GM21717 (cell line): Measurements from ENCODE around the gene PRND.
"Not testable (repeated sequence)": the region's sequence is repeated elsewhere in the genome, so short reads cannot be mapped to it uniquely, and the experiment has no call there.

Source experiments
- ATAC-seq: cut with Tn5 transposase; IDR thresholded peaks from one replicate; pipeline ENCODE4 v1.9.1; 2021; ENCODE audit warnings: mild to moderate bottlenecking, moderate library complexity; ENCODE audit not compliant: unreplicated experiment

Gene PRND

GRCh38 chr20:4708036-4708435, 13.7 kb upstream of the PRND start:
- ATAC-seq = no peak

DNA sequence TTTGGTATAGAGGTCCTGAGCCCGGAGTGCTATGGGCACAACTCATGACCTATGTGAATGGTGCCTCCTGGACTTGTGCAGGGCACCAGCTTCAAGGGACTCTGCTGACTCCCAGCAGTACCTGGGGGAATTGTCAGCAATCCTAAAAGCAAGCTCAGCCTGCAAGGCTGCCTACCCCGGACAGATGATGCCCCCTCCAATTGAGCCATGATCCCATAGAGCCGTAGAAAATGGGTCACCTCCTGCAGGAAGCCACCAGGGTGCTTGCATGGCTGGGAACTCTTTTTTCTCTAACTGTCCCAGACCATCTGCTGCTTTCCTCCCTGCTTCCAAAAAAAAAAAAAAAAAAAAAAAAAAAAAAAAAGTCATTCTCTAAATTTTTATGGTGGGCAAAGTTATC, 12.9 kb upstream of the PRND start:
- no peak for ATAC-seq

DNA sequence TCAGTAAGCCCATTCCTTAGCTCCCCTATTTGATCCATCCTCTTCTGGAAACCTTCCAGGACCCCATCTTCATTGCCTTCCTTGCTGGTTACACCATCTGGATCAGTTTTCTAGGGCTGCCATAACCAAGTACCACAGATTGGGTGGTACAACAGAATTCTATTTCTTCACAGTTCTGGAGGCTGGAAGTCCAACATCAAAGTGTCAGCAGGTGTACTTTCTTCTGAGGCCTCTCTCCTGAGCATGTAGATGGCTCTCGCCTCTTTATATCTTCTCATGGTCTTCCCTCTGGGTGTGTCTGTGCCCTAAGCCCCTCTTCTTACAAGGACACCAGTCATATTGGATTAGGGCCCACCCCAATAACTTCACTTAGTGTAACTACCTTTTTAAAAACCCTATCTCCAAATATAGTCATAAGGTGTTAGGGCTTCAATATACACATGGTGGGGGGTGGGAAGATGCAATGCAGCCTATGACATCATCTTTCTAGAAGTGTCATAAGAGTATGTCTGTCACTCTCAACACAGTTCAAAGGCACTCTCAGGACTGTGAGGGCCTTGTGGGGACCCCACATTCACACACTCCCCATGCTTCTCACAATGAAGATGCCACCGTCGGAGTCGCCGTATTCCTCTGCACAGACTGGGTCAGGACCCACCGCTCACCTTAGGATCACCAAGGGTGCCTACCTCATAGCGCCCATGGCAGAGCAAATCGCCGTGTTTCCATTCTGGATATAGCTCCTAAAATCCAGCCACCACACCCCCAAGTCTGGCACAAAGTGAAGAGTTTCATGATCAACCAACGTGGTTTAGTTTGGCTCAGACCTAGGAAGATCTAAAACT, 12.2 kb upstream of the PRND start:
- ATAC-seq = no peak

DNA sequence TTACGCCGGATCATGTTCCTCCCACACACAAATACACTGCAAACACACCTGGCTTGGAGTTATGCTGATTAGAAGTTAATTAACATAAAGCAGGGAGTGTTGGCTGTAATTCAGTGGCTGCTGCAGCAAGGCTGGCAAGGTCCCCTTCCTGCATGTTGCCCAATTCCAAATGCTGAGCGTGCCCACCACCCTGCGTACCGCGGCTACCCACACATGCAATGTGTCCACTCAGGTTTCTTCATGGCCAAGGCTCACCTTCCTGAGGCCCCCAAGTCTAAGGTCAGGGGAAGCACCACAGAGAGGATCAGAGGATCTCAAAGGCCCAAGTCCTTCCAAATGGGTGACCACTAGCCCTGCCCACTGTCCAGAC, 11.6 kb upstream of the PRND start:
- no peak for ATAC-seq

DNA sequence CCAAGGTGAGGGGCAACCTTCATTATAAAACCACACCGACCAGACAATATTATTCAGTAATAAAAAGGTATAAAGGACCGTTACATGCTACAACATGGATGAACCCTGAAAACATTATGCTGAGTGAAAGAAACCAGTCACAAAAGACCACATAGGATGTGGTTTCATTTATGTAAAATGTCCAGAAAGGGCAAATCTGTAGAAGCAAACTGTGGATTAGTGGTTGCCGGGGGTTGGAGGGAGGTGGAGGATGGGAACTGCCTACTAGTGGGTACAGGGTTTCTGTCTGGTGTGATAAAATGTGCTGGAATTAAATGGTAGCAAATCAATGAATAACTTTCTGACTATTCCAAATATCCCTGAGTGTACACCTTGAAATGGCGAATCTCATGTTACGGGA, 10.2 kb upstream of the PRND start:
- no peak for ATAC-seq

- ATAC-seq = no peak
These were observed 8.3 kb upstream of the PRND start for GRCh38 chr20:4713401-4713800.

GRCh38 chr20:4714818-4715217, 6.9 kb upstream of the PRND start:
- ATAC-seq = no peak

DNA sequence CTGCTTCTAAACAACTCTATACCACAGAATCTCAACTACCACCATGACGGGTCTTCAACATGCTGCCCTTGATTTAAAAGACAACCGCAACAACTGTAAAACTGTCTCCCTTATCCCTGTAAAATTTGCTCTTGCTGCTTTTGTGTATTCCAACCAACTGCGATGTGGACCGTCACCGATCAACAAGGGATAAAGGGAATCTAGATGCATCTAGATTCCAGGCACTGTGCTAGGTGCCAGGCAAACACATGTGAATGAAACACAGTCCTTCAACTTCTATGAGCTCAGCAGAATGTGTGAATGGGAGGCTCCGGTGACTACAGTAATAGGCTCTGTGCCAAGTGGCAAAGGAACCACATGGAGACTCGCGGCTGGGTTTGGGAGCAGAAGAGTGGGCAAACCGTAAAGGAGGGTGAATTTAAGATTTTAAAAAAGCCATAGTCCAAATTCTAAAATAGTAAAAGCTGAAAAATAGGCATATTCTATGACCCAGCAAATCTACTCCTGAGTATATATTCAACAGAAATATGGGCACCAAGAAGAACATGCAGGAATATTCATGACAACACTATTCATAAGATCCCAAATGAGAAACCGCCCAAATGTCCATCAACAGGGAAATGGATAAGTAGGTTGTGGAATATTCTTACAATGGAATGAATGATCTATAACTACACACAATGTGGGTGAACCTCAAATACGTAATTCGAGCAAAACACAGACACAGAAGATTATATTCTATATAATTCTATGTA, 3.7 kb upstream of the PRND start:
- no peak for ATAC-seq

DNA sequence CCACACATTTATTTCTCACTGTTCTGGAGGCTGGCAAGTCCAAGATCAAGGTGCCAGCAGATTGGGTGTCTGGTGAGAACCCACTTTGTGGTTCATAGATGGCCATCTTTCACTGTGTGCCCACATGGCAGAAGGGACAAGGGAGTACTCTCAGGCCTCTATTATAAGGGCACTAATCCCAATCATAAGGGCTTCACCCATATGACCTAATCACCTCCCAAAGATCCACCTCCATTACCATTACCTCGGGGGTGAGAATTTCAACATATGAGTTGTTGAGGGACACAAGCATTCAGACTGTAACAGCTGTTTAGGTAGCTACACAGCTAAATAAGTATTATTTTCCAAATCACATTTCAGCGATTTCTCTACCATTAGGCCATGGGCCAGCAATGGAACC, 2.5 kb upstream of the PRND start:
- ATAC-seq = no peak

DNA sequence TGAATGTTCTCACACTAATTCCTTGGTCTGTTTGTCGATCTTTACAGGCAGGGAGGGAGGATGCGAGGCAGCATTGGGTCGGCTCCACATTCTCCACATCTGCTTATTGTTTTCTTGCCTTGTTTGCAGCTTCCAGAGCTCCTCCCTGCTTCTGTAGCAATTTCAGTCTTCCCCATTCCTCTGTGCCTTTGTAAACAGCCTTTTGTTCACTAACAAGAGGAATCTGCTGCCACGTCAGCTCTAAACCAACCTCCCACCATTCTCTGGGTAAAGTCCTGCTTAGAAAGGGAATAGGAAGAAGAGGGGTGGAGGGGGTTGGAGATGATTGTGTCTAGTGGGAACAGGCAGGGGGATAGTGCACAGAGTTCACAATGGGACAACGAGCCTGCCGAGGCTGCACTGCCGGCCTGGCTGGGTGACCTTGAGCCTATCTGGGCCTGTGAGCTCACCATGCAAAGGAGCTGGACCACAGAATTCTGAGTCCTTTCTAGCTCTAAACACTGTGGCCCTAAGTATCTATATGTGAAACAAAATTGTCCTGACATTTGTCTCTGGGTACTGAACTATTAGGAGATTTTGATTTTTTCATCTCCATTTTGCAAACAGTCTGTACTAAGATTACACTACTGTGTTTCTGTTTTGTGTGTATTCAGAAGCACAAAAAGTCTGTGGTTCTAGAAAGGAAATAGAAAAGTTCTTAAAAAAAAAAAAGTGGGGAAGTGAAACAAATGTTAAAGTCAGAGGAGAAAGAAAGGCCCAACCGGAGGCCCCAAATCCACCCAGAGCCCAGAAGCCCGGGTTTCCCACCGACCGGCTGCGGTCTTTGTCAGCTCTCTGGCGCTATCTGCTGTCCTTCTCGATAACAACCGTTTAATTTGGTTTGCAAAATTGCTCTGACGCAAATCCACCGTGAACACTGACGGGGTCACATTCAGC, 1.4 kb upstream of the PRND start:
- peak; percentile 85 for ATAC-seq

- ATAC-seq = no peak
These were observed 746 bp upstream of the PRND start for GRCh38 chr20:4720977-4721349.

DNA sequence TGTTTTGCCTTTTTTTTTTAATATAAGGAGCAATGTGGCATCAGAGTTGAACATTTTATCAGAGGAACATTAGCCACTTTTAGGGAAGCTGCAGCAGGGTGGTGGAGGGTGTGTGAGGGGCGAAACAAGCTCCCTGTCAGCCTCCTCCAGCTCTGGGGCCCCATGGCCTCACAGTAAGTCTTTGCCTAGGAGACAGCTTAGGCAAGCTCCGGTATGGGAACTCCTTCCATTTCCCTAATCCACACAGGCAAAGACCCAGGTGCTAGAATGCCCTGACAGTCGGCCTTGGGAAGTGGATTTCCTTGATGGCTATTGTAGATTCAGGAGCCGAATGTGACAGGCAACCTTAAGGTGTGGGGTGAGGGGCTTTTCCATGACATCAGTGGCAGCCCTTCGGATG, 862 bp downstream of the PRND start:
- ATAC-seq = no peak

DNA sequence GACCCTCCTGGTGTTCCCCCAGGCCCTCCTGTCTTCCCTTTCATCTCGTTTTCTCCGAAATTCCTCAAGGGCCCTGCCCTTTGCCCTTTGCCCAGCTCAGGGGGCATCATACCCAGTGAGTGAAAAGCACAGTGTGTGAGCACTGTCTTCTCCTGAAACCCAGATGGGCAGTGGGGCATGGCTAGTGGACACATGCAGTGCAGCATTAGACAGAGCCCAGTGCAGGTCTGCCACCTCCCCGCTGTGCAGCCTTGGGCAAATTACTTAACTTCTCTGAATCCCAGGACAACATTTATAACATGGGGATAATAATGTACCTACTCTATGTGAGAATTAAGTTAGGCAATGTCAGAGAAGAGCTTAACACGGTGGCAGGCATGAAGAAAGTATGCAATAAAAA, 1.3 kb downstream of the PRND start:
- ATAC-seq = no peak

DNA sequence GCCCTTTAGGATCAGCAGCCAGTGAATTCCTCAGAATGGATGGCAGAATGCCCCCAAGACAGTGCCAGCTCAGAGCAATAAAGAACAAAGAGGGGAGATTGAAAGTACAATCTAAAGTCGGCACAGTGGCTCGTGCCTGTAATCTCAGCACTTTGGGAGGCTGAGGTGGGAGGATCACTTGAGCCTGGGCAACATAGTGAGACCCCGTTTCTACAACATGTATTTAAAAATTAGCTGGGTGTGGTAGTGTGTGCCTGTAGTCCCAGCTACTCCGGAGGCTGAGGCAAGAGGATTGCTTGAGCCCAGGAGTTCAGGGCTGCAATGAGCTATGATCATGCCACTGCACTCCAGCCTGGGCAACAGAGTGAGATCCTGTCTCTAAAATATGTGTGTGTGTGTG, 1.8 kb downstream of the PRND start:
- ATAC-seq = not testable (repeated sequence)

GRCh38 chr20:4724459-4725262, 3.0 kb downstream of the PRND start:
- ATAC-seq = no peak

DNA sequence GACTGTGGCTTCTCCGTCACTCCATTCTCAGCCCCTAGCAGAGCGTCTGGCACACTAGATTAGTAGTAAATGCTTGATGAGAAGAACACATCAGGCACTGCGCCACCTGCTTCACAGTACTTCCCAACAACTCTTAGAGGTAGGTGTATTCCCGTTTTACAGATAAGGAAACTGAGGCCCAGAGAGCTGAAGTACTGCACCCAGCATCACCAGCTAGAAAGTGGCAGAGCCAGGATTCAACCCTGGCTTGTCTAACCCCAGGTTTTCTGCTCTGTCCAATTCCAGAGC, 3.5 kb downstream of the PRND start:
- no peak for ATAC-seq

DNA sequence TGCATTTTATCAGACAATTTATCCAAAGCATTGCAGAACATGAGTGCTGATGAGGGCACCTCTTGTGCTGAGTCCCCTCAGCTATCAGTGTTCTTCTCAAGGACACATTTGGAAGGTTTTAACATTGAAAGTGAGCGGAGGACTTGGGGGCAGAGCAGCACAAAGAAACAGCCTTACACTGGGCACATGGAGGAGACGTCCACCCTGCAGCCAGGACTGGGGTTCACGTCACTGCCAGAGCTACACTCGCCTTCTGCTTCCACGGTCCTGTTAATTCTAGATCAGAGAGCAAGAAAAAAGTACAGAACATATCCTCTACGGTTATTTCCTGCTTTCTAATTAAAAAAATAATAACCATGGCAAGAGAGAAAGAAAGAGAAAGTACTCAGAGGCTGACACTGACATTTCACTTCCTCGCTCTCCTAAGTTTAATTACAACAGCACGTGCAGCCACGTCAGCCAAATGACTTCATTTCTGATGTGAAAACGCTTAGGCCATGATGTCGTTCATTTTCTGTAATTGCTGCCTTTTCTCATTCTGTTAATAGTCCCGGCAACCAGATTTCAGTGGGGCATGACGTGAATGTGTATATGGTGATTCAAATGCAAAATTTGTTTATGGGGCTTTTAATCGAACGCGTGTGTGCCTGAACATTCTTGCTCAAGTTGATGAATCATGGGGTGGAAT, 5.1 kb downstream of the PRND start:
- ATAC-seq = peak; percentile 54

DNA sequence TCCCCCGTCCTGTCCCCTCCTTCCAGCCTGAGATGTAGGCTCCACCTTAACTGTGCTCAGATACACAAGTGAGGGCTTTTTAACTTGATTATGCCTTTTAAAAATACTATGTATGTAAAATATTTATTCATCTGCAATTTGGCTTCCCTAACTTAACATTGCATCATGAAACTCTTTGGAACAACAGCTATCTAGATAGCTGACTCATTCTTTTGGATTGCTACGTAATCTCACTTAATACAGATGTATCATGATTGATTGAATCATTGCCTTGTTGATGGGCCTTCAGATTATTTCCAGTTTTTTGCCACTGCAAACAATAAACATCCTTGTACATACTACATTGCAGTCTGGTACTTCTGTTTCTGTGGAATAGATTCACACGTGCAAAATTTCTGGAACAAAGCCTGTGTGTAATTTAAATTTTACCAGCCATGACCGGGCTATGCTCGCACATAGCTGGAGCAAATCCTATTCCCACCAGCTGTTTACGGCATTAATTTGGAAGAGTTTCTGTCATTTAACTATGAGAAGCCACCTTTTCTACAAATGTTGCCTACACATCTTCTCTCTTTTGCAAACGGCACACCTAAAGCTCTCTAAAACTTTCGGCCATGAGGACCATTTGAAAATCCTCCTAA, 6.5 kb downstream of the PRND start:
- no peak for ATAC-seq

GRCh38 chr20:4729265-4729664, 7.6 kb downstream of the PRND start:
- ATAC-seq = no peak

- ATAC-seq = no peak
These were observed 9.1 kb downstream of the PRND start for GRCh38 chr20:4730780-4731179.
